ENCODE data around the gene PLSCR1. TPM values are rescaled to one million over a fixed set of nuclear protein-coding genes. Genes with fewer than 3 reads are reported as not detected.
A peak's percentile ranks its signal among the peaks of the same experiment; 100 is the strongest.

Gene PLSCR1
- total and polyA plus RNA-seq, 9 of the 15 experiments (the other 6 are each of a cell fraction or from before 2014, with no cell fraction given) = 40.6 to 122 (median 69.1) TPM

- TF ChIP-seq, protein P1, sequence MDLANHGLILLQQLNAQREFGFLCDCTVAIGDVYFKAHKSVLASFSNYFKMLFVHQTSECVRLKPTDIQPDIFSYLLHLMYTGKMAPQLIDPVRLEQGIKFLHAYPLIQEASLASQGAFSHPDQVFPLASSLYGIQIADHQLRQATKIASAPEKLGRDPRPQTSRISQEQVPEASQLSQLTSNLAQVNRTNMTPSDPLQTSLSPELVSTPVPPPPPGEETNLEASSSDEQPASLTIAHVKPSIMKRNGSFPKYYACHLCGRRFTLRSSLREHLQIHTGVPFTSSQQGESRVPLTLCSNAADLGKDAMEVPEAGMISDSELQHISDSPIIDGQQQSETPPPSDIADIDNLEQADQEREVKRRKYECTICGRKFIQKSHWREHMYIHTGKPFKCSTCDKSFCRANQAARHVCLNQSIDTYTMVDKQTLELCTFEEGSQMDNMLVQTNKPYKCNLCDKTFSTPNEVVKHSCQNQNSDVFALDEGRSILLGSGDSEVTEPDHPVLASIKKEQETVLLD (IDR thresholded peaks at IDR 0.05) = no peak
- TF ChIP-seq ZNF41 (CRISPR knock-in tag; conservative IDR thresholded peaks at IDR 0.05) (no peak), MAFK (IDR thresholded peaks at IDR 0.05; ENCODE audit: low read length) (peak; percentile 37; the same call in 1 of the 2 replicates), ZNF316 (IDR thresholded peaks at IDR 0.05) (peak; percentile 90), C11orf30 (IDR thresholded peaks at IDR 0.05; ENCODE audit: low read depth) (peak; percentile 83), RAD51 (IDR thresholded peaks at IDR 0.05; ENCODE audit: borderline replicate concordance, low read depth) (no peak), BCL6 (CRISPR knock-in tag; IDR thresholded peaks at IDR 0.05) (no peak), BCOR (IDR thresholded peaks at IDR 0.05) (no peak), ZFP1 (CRISPR knock-in tag; IDR thresholded peaks at IDR 0.05) (no peak), NR2C2 (CRISPR knock-in tag; IDR thresholded peaks at IDR 0.05) (no peak), NR2C2 (tag; IDR thresholded peaks at IDR 0.05) (no peak), HLTF (IDR thresholded peaks at IDR 0.05) (no peak)
These were observed 3.4 kb downstream of the PLSCR1 start (continued) for GRCh38 chr3:146540978-146541377.

GRCh38 chr3:146540236-146540635 lies 4.2 kb downstream of the PLSCR1 start:
- no peak overlapping the region for H2AFZ ChIP-seq (ENCODE audit: low read depth, low read length)
- FAIRE-seq = no peak
- H3K4me3 ChIP-seq = no peak overlapping the region
- BruUV-seq (replicated peaks) = no TSS peak
- no peaks in the 10 kb centered on the region for H3K9me3 ChIP-seq (replicated peaks; ENCODE audit: control insufficient read depth, insufficient read depth, low read depth, low read length)
- no peak for ATAC-seq
- H3K27ac ChIP-seq (ENCODE audit: extremely low read depth, low read depth, low read length) = no peak overlapping the region
- WGBS (ENCODE audit: insufficient coverage, low coverage, missing lambda C conversion rate) = 0% methylated on average over 1 of the region's 1 CpG
- 0 out of 2 replicates have a peak, but pooled peaks cover 5% of the 10 kb centered on the region for H4K20me1 ChIP-seq (replicated peaks; ENCODE audit: control insufficient read depth, insufficient read depth, low read length)
- TF ChIP-seq PYGO2 (tag; IDR thresholded peaks at IDR 0.05) (no peak), ZNF444 (CRISPR knock-in tag; IDR thresholded peaks at IDR 0.05) (no peak), ZNF668 (CRISPR knock-in tag; IDR thresholded peaks at IDR 0.05) (no peak), ZNF589 (CRISPR knock-in tag; IDR thresholded peaks at IDR 0.05; ENCODE audit: low read depth) (no peak), ZNF695 (CRISPR knock-in tag; IDR thresholded peaks at IDR 0.05) (no peak), SPI1 (IDR thresholded peaks at IDR 0.05; ENCODE audit: borderline replicate concordance, low read depth, low read length) (no peak), HMBOX1 (IDR thresholded peaks at IDR 0.05) (no peak), ZNF224 (CRISPR knock-in tag; IDR thresholded peaks at IDR 0.05) (no peak)
- CTCF ChIA-PET (ENCODE audit: low intra/inter-chr PET ratio) = no interaction called here
- H3K4me1 ChIP-seq (replicated peaks in 1 of 2; ENCODE audit: control insufficient read depth in 2 of 2, insufficient read depth in 2 of 2, low read length in 2 of 2) = peaks cover 4 to 20% of the 10 kb centered on the region in 2 experiments; a peak in 4 of 5 replicates
- POLR2A ChIA-PET = no interaction called here
- H3K9ac ChIP-seq (ENCODE audit: insufficient read depth in 1 of 2, low read depth in 2 of 2, low read length in 2 of 2) = no peak overlapping the region
- no peak for DNase-seq (ENCODE audit: extremely low read depth in 1 of 4, low spot score in 3 of 4)
- in situ Hi-C loops (cut with MboI) = no loop called here
- no peaks in the 10 kb centered on the region for H3K9me1 ChIP-seq (ENCODE audit: control insufficient read depth, insufficient read depth, low read length)
- peaks cover 88% of the 10 kb centered on the region for H3K79me2 ChIP-seq (ENCODE audit: control insufficient read depth, insufficient read depth, low read length)
- intact Hi-C loops (cut with micrococcal nuclease) = loop anchor here (5.0 kb wide), 1 partner anchor 33 kb away; no protein-coding TSS in a partner anchor
- peaks cover 33% of the 10 kb centered on the region for H3K36me3 ChIP-seq (ENCODE audit: control insufficient read depth, insufficient read depth, low read length)
- H3K4me2 ChIP-seq (ENCODE audit: insufficient read depth, low read length) = no peak overlapping the region
- no peaks in the 10 kb centered on the region for H3K27me3 ChIP-seq (ENCODE audit: control insufficient read depth in 2 of 2, insufficient read depth in 2 of 2, low read length in 2 of 2)

Data from K562 (cell line).